Measurements from ENCODE around the gene TRA2A. TPM values are rescaled to one million over a fixed set of nuclear protein-coding genes. Genes with fewer than 3 reads are reported as not detected.

The TRA2A gene
- total and polyA plus RNA-seq, 2 of the 13 experiments (the other 11 are each of a cell fraction or from before 2014, with no cell fraction given) = 39.1 to 41.6 TPM

DNA sequence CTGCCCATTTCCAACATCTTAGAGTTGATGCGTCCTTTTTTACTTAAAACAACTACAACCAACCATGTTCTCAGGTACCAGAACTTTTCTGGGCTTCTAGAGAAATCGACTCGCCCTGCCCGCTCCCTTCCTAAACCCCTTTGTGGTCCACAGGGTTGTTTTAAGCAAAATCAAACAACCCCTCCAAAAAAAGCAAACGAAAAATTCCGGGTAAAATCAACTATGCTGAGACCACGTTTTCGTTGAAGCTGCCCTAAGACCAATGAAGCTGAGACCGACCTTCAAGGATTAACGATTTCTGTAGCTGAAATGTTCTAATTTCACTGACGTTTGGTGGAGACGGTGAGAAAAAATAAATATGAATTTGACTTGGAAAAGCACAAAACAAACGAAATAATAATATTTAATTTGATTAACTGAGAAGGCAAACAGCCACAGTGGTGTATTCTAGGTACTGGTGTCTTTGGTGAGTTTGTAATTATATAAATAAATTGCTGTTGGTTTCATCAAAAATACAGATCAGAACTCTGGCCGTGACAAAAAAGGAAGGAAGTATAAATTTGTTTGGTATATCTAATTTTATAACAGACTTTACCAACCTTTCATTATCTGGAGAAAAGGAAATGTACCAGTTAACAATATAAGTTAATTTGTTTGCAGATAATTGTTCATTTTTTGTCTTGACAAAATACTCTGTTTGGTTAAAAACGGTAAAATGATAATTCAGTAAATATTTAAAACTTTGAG, 56.8 kb downstream of the TRA2A start (continued):
- TF ChIP-seq, protein P1, sequence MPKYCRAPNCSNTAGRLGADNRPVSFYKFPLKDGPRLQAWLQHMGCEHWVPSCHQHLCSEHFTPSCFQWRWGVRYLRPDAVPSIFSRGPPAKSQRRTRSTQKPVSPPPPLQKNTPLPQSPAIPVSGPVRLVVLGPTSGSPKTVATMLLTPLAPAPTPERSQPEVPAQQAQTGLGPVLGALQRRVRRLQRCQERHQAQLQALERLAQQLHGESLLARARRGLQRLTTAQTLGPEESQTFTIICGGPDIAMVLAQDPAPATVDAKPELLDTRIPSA (CRISPR knock-in tag; IDR thresholded peaks at IDR 0.05; ENCODE audit: borderline replicate concordance) = 0 out of 2 replicates have a peak, but pooled peaks have one; percentile 5
- TF ChIP-seq ZNF773 (CRISPR knock-in tag; IDR thresholded peaks at IDR 0.05; ENCODE audit: borderline replicate concordance) = 0 out of 2 replicates have a peak, but pooled peaks have one; percentile 5
- TF ChIP-seq, protein P2, sequence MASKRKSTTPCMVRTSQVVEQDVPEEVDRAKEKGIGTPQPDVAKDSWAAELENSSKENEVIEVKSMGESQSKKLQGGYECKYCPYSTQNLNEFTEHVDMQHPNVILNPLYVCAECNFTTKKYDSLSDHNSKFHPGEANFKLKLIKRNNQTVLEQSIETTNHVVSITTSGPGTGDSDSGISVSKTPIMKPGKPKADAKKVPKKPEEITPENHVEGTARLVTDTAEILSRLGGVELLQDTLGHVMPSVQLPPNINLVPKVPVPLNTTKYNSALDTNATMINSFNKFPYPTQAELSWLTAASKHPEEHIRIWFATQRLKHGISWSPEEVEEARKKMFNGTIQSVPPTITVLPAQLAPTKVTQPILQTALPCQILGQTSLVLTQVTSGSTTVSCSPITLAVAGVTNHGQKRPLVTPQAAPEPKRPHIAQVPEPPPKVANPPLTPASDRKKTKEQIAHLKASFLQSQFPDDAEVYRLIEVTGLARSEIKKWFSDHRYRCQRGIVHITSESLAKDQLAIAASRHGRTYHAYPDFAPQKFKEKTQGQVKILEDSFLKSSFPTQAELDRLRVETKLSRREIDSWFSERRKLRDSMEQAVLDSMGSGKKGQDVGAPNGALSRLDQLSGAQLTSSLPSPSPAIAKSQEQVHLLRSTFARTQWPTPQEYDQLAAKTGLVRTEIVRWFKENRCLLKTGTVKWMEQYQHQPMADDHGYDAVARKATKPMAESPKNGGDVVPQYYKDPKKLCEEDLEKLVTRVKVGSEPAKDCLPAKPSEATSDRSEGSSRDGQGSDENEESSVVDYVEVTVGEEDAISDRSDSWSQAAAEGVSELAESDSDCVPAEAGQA (IDR thresholded peaks at IDR 0.05; ENCODE audit: low read depth) = no peak
- TF ChIP-seq, protein P2 (CRISPR knock-in tag; IDR thresholded peaks at IDR 0.05; ENCODE audit: borderline replicate concordance) = peak; percentile 0; the same call in 1 of the 2 replicates
- peak; percentile 10; the same call in 1 of the 2 replicates for TF ChIP-seq NFIC (IDR thresholded peaks at IDR 0.05; ENCODE audit: low read length)
- no peak for TF ChIP-seq ZBTB44 (CRISPR knock-in tag; IDR thresholded peaks at IDR 0.05)
- TF ChIP-seq TOE1 (CRISPR knock-in tag; IDR thresholded peaks at IDR 0.05) = no peak
- 0 out of 2 replicates have a peak, but pooled peaks have one; percentile 10 for TF ChIP-seq CREB3 (CRISPR knock-in tag; IDR thresholded peaks at IDR 0.05)
- no peak for TF ChIP-seq KLF13 (CRISPR knock-in tag; IDR thresholded peaks at IDR 0.05)

Measured in HepG2 (cell line).